ENCODE results near the gene HECW1.

DNA sequence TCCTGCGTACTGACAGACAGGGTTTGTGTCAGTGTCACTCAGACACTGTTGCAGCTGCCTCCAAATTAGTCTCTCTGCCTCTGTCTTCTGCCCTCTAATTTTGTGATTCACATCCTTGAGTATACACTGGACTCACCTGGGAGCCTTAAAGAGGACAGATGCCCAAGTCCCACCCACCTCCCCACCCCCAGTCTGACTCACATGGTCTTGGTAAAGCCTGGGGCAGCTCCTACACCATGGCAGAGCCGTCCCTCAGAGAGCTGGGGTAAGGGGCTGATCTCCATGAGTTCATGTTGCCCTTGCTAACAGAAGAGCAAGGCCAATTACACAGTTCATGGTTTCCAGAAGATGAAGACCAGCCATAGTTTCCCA lies 272.8 kb downstream of the HECW1 start:
- TF ChIP-seq EGR1 (IDR thresholded peaks at IDR 0.05): no peak
- no peak for TF ChIP-seq FOXM1 (IDR thresholded peaks at IDR 0.05; ENCODE audit: borderline replicate concordance, low read depth)
- no peak for TF ChIP-seq CREB1 (IDR thresholded peaks at IDR 0.05; ENCODE audit: low read depth)
